HG03565 (cell line): Measurements from ENCODE around the gene CPN1.

Experiments used
- ATAC-seq: cut with Tn5 transposase; IDR thresholded peaks from one replicate; pipeline ENCODE4 v1.9.1; 2021; ENCODE audit warnings: mild to moderate bottlenecking, moderate library complexity; ENCODE audit not compliant: unreplicated experiment

CPN1 gene

GRCh38 chr10:99999319-100000108, 82.2 kb downstream of the CPN1 start:
- ATAC-seq = no peak

GRCh38 chr10:99998889-99999288, 82.8 kb downstream of the CPN1 start:
- no peak for ATAC-seq

GRCh38 chr10:99996671-99997648, 84.7 kb downstream of the CPN1 start:
- ATAC-seq = no peak

GRCh38 chr10:99995713-99996112, 86.0 kb downstream of the CPN1 start:
- ATAC-seq = no peak

GRCh38 chr10:99995269-99995668, 86.4 kb downstream of the CPN1 start:
- ATAC-seq = no peak

- ATAC-seq = no peak
Observed at GRCh38 chr10:99994801-99995200, 86.9 kb downstream of the CPN1 start.

- ATAC-seq = peak; percentile 63
Observed at GRCh38 chr10:99993701-99994689, 87.7 kb downstream of the CPN1 start.
